Measurements from ENCODE around the gene SCLY. TPM values are rescaled to one million over a fixed set of nuclear protein-coding genes. Genes with fewer than 3 reads are reported as not detected.

SCLY gene
- total RNA-seq, 1 experiment from 2014 or later: 40.1 TPM

DNA sequence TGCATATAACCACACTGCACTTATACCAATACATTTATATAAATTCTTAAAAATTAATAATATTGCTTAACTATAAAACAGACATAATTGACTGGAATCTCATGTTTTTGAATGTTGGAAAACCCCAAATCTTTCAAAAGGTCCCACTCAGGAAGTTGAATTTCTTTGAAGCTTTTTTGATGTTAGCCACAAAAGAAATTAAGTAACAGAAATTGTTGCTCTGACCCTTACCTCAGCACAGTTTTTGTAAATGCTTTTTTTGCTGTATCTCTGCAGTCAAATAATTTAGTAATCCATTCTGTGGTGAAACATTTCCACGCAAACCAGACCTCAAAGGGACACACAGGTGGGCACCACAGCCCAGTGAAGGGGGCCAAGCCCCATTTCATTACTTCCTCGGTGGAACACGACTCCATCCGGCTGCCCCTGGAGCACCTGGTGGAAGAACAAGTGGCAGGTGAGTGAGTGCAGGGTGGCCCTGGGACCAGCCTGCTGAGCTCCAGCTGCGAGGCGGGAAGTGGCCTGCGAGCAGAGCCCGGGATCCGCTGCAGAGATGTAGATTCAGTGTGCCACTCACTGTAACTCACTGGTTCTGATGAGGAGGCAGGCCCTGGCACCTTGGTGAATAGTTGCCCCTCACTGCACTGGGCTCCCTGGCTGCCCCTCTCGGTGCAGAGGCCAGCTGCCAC lies 8.4 kb downstream of the SCLY start:
- Mint-ChIP-seq H3K4me3 (ENCODE audit: unreplicated experiment) (no peak overlapping the region), H3K27me3 (ENCODE audit: insufficient read depth, unreplicated experiment) (no peaks in the 10 kb centered on the region), H3K27ac (ENCODE audit: low read depth, unreplicated experiment) (peak overlapping the region; percentile 49), H3K9me3 (ENCODE audit: unreplicated experiment) (no peaks in the 10 kb centered on the region), H3K36me3 (ENCODE audit: insufficient read depth, unreplicated experiment) (peaks cover 53% of the 10 kb centered on the region), H3K4me1 (ENCODE audit: insufficient read depth, unreplicated experiment) (no peaks in the 10 kb centered on the region)
- no peak for DNase-seq (ENCODE audit: unreplicated experiment)
- intact Hi-C loops (cut with micrococcal nuclease): no loop called here
- BruUV-seq (replicated peaks): no TSS peak
- ChIA-PET CTCF (no interaction called here), POLR2A (no interaction called here)
- TF ChIP-seq, protein P1, sequence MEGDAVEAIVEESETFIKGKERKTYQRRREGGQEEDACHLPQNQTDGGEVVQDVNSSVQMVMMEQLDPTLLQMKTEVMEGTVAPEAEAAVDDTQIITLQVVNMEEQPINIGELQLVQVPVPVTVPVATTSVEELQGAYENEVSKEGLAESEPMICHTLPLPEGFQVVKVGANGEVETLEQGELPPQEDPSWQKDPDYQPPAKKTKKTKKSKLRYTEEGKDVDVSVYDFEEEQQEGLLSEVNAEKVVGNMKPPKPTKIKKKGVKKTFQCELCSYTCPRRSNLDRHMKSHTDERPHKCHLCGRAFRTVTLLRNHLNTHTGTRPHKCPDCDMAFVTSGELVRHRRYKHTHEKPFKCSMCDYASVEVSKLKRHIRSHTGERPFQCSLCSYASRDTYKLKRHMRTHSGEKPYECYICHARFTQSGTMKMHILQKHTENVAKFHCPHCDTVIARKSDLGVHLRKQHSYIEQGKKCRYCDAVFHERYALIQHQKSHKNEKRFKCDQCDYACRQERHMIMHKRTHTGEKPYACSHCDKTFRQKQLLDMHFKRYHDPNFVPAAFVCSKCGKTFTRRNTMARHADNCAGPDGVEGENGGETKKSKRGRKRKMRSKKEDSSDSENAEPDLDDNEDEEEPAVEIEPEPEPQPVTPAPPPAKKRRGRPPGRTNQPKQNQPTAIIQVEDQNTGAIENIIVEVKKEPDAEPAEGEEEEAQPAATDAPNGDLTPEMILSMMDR (IDR thresholded peaks at IDR 0.05; ENCODE audit: unreplicated experiment): no peak

DNA sequence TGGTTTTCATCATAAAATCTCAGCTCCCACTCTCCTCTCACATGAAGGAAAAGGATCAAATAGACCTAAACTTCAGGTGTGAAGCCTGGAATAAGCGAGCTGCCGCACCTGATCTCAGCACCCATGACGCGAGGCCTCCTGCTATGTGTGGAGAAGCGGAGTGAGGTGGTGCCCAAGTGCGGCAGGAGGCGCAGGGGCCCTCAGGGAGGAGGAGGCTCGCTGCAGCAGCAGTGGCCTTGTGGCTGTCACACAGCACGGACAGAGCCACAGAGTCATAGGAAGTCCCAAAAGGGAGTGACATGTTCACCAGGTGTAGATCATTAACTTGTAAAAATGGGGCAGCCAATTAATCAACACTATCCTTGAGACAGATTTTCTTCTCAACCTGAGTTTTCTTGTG lies 9.1 kb downstream of the SCLY start:
- BruUV-seq (replicated peaks): no TSS peak
- intact Hi-C loops (cut with micrococcal nuclease): no loop called here
- CTCF ChIA-PET: no interaction called here
- Mint-ChIP-seq H3K27me3 (ENCODE audit: insufficient read depth, unreplicated experiment) (no peaks in the 10 kb centered on the region), H3K27ac (ENCODE audit: low read depth, unreplicated experiment) (peak overlapping the region; percentile 49), H3K36me3 (ENCODE audit: insufficient read depth, unreplicated experiment) (peaks cover 51% of the 10 kb centered on the region), H3K4me3 (ENCODE audit: unreplicated experiment) (no peak overlapping the region), H3K9me3 (ENCODE audit: unreplicated experiment) (no peaks in the 10 kb centered on the region), H3K4me1 (ENCODE audit: insufficient read depth, unreplicated experiment) (no peaks in the 10 kb centered on the region)
- no peak for DNase-seq (ENCODE audit: unreplicated experiment)
- TF ChIP-seq, protein P1 (IDR thresholded peaks at IDR 0.05; ENCODE audit: unreplicated experiment): no peak
- POLR2A ChIA-PET: no interaction called here

DNA sequence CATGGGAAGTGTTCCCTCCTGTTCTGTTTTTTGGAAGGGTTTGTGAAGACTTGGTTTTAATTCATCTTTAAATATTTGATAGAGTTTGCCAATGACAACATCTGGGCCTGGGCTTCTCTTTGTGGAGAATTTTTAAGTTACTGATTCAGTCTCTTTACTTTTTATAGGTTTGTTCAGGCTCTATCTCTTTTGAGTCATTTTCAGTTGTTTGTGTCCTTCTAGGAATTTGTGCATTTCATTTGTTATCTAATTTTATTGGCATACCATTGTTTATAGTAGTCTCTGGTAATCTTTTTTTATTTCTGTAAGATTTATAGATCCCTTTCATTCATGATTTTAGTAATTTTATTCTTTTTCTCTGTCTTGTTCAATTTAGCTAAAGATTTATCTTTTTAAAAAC lies 14.6 kb downstream of the SCLY start:
- Mint-ChIP-seq H3K9me3 (ENCODE audit: unreplicated experiment) (peaks cover 11% of the 10 kb centered on the region), H3K4me3 (ENCODE audit: unreplicated experiment) (no peak overlapping the region), H3K4me1 (ENCODE audit: insufficient read depth, unreplicated experiment) (peaks cover 23% of the 10 kb centered on the region), H3K27me3 (ENCODE audit: insufficient read depth, unreplicated experiment) (no peaks in the 10 kb centered on the region), H3K36me3 (ENCODE audit: insufficient read depth, unreplicated experiment) (peaks cover 37% of the 10 kb centered on the region), H3K27ac (ENCODE audit: low read depth, unreplicated experiment) (no peak overlapping the region)
- no TSS peak for BruUV-seq (replicated peaks)
- DNase-seq (ENCODE audit: unreplicated experiment): no peak
- intact Hi-C loops (cut with micrococcal nuclease): no loop called here
- ChIA-PET POLR2A (interaction anchor here (1.1 to 3.0 kb wide), 2 partner anchors 11 to 13 kb away, joined by 3 to 7 read pairs; no protein-coding TSS in a partner anchor), CTCF (interaction anchor here (0.8 kb wide), 1 partner anchor 66 kb away, joined by 3 read pairs; no protein-coding TSS in a partner anchor)
- TF ChIP-seq, protein P1 (IDR thresholded peaks at IDR 0.05; ENCODE audit: unreplicated experiment): no peak

DNA sequence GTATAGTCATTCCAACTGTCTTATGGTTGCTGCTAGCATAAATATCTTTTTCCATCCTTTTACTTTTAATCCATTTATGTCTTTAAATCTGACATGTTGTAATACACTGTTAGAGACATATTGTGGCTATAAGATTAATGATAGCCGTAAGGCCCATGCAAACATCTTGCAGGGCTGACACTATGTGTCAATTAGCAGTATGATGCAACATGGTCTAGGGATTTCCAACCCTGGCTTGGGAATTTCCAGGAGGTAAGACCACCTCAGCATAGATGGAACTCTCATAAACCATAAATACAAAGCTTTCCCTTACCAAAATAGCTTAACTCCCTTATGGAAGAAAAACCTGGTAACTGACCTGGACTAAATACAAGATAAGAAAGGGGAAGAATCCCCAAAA lies 16.5 kb downstream of the SCLY start:
- intact Hi-C loops (cut with micrococcal nuclease): no loop called here
- Mint-ChIP-seq H3K9me3 (ENCODE audit: unreplicated experiment) (peaks cover 12% of the 10 kb centered on the region), H3K4me1 (ENCODE audit: insufficient read depth, unreplicated experiment) (peaks cover 25% of the 10 kb centered on the region), H3K4me3 (ENCODE audit: unreplicated experiment) (no peak overlapping the region), H3K36me3 (ENCODE audit: insufficient read depth, unreplicated experiment) (peaks cover 45% of the 10 kb centered on the region), H3K27me3 (ENCODE audit: insufficient read depth, unreplicated experiment) (no peaks in the 10 kb centered on the region), H3K27ac (ENCODE audit: low read depth, unreplicated experiment) (peak overlapping the region; percentile 47)
- TF ChIP-seq, protein P1 (IDR thresholded peaks at IDR 0.05; ENCODE audit: unreplicated experiment): no peak
- BruUV-seq (replicated peaks): no TSS peak
- POLR2A ChIA-PET: interaction anchor here (1.1 to 1.3 kb wide), 3 partner anchors 109 to 138 kb away, joined by 3 to 4 read pairs (median 3); no protein-coding TSS in a partner anchor
- peak; percentile 86 for DNase-seq (ENCODE audit: unreplicated experiment)
- CTCF ChIA-PET: interaction anchor here (0.6 to 1.0 kb wide), 2 partner anchors 10 to 53 kb away, joined by 3 read pairs; no protein-coding TSS in a partner anchor

Measured in MCF 10A (cell line).